SJSA1 (cell line): ENCODE data around the gene NR6A1. TPM values are rescaled to one million over a fixed set of nuclear protein-coding genes. Genes with fewer than 3 reads are reported as not detected.

Experiments
- DNase-seq, 2 experiments: peaks; one replicate each; pipeline ENCODE4 v3.0.0-alpha.2; 2015 to 2020; ENCODE audit warnings: low spot score in 2 of 2, low read depth in 1 of 2
- H3K27ac ChIP-seq: fragments of 250-450 bp; sonication (Bioruptor Pico); 2 replicates; pipeline ENCODE4 v1.5.1; 2020; ENCODE audit warnings: mild to moderate bottlenecking, moderate library complexity
- H3K27me3 ChIP-seq: fragments of 250-450 bp; sonication (Bioruptor Pico); replicated peaks from 2 replicates; pipeline ENCODE4 v1.5.1; 2020; ENCODE audit warnings: mild to moderate bottlenecking, moderate library complexity
- H3K36me3 ChIP-seq: fragments of 250-450 bp; sonication (Bioruptor Pico); 2 replicates; pipeline ENCODE4 v1.5.1; 2020; ENCODE audit warnings: mild to moderate bottlenecking
- H3K4me1 ChIP-seq: fragments of 250-450 bp; sonication (Bioruptor Pico); replicated peaks from 2 replicates; pipeline ENCODE4 v1.6.1; 2021; ENCODE audit warnings: mild to moderate bottlenecking
- H3K4me3 ChIP-seq: fragments of 250-450 bp; sonication (Bioruptor Pico); 2 replicates; pipeline ENCODE4 v1.5.1; 2020; ENCODE audit warnings: mild to moderate bottlenecking
- H3K9me3 ChIP-seq: fragments of 250-450 bp; sonication (Bioruptor Pico); replicated peaks from 2 replicates; pipeline ENCODE4 v1.5.1; 2020; ENCODE audit warnings: mild to moderate bottlenecking
- total RNA-seq: library from RNA; depleted of rRNA; stranded (reverse); fragments of >200 nt; shearing (Covaris generic); gene quantifications from 2 replicates; pipeline ENCODE4 v1.2.3, GENCODE V29; 2014

NR6A1 gene
- total RNA-seq, 1 experiment from 2014 or later: 1.0 TPM

DNA sequence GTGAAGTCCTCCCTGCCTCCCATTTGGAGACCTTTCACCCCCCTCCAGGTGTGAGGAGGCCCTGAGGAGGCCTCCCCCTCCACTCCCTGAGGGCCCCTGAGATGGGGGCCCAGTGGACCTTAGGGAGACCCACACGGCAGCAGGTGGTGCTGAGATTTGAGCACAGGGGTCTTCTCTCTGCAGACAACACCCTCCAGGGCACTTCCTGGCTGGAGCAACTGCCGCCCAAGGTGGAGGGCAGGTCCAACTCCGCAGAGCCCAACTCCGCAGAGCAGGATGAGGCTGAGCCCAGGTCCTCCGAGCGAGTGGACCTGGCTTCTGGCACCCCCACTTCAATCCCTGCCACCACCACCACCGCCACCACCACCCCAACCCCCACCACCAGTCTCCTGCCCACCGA is 32.8 kb upstream of the NR6A1 start:
- Histone ChIP-seq H3K9me3 (no peaks in the 10 kb centered on the region), H3K4me1 (no peaks in the 10 kb centered on the region), H3K4me3 (no peak overlapping the region), H3K36me3 (no peaks in the 10 kb centered on the region), H3K27ac (no peak overlapping the region), H3K27me3 (no peaks in the 10 kb centered on the region)
- no peak for DNase-seq

DNA sequence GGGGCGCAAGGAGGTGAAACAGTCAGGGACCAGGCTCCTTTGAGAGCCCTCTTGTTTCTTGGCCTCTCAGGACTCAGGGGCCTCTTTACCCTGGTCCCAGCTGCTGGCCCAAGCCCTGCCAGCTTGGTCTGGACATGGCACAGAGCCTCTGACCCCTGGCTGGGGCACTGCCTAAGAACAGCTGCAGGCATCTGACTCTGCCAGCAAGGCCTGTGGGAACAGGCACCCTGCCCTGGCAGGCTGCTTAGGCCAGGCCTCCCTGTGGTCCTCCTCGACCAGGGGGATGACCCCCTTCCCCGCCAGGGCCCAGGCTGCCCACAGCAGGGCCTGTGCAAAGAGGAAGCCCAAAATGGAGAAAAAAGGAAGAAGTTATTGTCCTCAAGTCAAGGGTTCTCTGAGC is 31.3 kb upstream of the NR6A1 start:
- no peak for DNase-seq
- Histone ChIP-seq H3K27ac (no peak overlapping the region), H3K27me3 (no peaks in the 10 kb centered on the region)

DNA sequence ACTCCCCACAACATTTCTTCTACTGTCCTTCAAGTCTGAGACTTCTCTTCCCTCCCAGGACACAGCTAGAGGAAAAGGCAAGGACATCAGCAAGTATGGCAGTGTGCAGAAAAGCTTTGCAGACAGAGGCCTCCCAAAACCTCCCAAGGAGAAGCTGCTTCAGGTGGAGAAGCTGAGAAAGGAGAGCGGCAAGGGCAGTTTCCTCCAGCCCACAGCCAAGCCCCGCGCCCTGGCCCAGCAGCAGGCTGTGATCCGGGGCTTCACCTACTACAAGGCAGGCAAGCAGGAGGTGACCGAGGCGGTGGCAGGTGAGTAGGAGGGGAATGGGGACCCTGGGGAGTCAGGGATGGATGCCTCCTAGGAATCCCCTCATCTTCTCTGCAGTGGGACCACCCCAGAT is 30.2 kb upstream of the NR6A1 start:
- H3K4me1 ChIP-seq: no peaks in the 10 kb centered on the region
- H3K27ac ChIP-seq: no peak overlapping the region
- no peak overlapping the region for H3K4me3 ChIP-seq
- no peaks in the 10 kb centered on the region for H3K27me3 ChIP-seq
- DNase-seq: no peak
- no peaks in the 10 kb centered on the region for H3K36me3 ChIP-seq
- no peaks in the 10 kb centered on the region for H3K9me3 ChIP-seq

More for the DNA sequence above, 31.3 kb upstream of the NR6A1 start:
- Histone ChIP-seq H3K36me3 (no peaks in the 10 kb centered on the region), H3K4me1 (no peaks in the 10 kb centered on the region), H3K9me3 (no peaks in the 10 kb centered on the region), H3K4me3 (no peak overlapping the region)

DNA sequence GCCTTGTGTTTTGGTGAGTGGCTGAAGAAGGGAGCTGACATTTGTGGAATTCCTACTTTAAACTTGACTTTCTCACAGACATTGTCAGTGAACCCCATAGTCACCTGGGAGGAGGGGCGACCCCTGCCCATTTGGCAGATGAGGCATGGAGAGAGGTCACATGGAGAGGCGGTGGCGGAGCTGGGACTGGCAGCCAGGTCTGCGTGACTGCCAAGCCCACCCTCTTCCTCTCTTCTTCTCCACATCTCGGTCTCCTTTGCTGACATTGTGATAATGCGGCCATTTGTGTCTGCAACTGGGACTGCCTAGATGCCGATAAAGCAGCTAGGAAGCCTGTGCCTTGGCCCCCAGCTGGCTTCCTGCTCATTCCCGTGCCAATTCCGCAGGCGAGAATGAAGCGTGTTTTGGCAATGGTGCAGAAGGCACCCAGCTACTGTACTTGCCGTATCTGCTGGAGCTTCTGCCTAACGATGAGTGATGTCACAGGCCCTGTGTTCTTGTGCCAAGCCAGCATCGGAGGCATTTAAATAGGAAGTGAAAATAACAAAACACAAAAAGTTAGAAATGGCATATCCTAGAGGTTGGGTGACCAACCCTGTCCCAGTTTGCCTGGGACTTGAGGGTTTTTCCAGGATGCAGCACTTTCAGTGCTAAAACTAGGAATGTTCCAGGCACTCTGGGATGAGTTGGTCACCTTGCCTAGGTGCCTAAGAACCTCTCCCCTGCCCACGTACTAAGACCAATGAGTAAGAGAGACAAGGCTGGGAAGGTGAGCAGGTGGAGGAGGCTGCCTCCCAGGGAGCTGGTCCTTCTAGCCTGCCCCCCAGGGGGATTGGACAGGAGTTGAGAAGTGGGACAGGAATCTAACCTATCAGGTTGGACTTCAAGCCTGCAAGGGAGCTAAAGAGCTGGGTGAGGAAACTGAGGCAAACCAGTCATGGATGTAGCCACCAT is 29.5 kb upstream of the NR6A1 start:
- H3K27me3 ChIP-seq: no peaks in the 10 kb centered on the region
- H3K27ac ChIP-seq: no peak overlapping the region
- DNase-seq: no peak
- H3K4me3 ChIP-seq: no peak overlapping the region
- H3K4me1 ChIP-seq: no peaks in the 10 kb centered on the region
- H3K9me3 ChIP-seq: no peaks in the 10 kb centered on the region
- no peaks in the 10 kb centered on the region for H3K36me3 ChIP-seq

DNA sequence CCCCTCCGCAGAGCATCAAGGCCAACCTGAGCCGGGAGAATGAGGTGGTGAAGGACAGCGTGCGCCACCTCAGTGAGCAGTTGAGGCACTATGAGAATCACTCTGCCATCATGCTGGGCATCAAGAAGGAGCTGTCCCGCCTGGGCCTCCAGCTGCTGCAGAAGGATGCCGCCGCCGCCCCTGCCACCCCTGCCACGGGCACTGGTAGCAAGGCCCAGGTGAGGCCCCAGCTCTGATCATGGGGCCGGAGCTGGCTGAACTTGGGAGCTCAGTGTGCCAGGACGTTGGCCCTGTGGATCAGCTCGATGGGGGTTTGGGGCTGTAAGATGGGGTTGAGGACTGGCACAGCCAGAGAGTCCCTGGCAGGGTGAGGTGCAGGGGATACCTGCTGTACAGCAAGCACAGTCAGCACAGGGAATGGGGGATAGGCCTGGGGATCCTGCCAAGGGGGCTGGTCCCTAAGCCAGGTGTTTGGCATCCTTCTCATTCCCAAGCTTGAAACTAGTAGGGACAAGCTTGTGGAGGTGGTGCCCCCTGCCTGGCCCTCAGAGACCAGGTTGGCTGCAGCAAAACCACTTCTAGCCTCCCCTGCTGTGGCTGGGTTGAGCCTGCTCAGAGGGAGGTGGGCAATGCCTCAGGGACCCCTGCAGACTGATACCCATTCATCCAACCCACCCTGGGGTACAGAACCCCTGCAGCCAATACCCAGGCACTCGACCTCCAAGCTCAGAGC is 28.3 kb upstream of the NR6A1 start:
- DNase-seq: no peak
- no peaks in the 10 kb centered on the region for H3K27me3 ChIP-seq
- H3K4me3 ChIP-seq: no peak overlapping the region
- no peak overlapping the region for H3K27ac ChIP-seq
- H3K4me1 ChIP-seq: no peaks in the 10 kb centered on the region
- H3K36me3 ChIP-seq: no peaks in the 10 kb centered on the region
- H3K9me3 ChIP-seq: no peaks in the 10 kb centered on the region

DNA sequence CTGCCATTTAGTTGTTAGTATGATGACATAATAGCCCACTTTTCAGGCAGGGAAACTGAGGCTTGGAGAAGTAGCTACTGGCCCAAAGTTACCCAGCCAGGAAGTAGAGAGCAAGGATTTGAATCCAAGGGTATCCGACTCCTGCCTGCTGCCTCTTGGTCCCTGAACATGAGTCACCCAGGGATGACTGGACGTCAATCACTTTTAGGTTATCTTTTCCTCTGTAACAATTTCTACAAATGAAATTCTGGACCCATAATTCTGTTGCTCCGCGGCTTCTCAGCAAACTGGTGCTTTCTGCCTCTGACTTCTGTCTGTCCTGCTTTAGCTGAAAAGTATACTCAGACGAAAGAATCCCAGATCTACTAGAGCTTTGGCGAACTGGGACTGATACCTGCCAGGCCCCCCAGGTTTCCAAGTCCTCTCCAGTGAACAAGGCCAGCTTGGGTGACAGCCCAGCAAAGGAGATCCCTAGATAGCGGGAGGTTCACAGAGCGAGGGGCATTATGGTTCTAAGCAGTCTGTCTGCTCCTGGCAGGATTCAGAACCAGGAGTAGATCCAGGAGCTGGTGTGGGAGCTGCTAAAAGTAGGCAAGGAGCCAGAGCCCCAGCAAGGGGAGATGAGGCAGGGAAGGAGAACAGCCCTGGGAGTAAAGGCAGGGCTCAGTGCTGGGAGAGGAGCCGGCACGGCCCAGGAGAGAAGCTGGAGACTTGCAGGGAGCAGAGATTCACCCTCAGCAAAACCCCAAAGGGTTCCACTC is 26.4 kb upstream of the NR6A1 start:
- H3K36me3 ChIP-seq: no peaks in the 10 kb centered on the region
- no peak overlapping the region for H3K27ac ChIP-seq
- no peaks in the 10 kb centered on the region for H3K27me3 ChIP-seq
- no peaks in the 10 kb centered on the region for H3K9me3 ChIP-seq
- H3K4me1 ChIP-seq: no peaks in the 10 kb centered on the region
- H3K4me3 ChIP-seq: no peak overlapping the region
- DNase-seq: no peak

DNA sequence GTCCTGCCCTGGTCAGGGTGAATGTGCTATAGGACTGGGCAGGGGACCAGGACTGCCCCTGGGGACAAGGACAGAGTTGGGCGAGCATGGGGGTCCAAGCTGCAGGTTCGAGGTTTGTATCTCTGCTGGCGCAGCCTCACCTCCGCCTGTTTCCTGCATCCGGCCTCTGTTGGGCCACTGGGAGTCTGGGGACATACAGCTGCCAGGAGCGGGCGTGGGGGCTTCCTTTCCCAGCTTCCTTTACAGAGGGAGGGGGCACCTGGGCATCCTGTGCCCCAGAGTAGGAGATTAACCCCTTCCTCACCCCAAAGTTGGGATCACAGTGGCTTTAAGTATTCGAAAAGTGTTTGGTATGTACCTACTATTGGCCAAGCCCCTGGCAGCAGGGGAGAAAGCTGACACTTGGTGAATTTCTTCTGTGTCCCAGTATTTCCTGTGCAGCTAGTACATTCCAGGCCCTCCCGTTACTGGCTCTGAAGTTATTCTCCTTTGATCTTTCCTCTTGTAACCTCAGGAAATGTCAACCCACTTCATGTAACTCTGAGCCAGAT is 24.8 kb upstream of the NR6A1 start:
- Histone ChIP-seq H3K4me1 (no peaks in the 10 kb centered on the region), H3K4me3 (no peak overlapping the region), H3K36me3 (no peaks in the 10 kb centered on the region), H3K27me3 (no peaks in the 10 kb centered on the region), H3K27ac (no peak overlapping the region), H3K9me3 (no peaks in the 10 kb centered on the region)
- DNase-seq: no peak

DNA sequence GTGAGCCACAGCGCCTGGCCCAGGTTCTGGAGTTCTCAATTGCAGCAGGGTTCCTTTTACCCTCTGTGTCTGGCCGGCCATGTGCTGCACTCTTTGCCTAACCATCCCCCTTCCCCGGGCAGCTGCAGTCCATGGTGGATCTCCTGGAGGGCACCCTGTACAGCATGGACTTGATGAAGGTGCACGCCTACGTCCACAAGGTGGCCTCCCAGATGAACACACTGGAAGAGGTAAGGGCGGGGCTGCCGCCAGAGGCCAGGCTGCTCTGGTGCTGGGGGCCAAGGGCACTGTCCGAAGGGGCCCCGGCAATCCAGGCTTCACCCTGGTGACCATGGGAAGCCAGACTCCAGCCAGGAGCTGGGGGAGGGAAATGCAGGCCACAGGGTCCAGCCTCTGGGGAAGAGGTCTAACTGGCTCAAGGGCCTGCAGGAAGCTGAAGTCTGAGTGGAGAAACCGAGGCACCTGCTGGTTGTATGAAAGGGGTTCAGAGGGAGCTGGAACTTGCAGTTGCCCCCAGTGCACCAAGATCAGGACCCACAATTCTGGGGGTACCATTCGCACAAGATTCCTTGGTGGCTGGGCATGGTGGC is 23.9 kb upstream of the NR6A1 start:
- Histone ChIP-seq H3K27me3 (no peaks in the 10 kb centered on the region), H3K27ac (no peak overlapping the region), H3K4me1 (no peaks in the 10 kb centered on the region), H3K9me3 (no peaks in the 10 kb centered on the region), H3K36me3 (no peaks in the 10 kb centered on the region), H3K4me3 (no peak overlapping the region)
- no peak for DNase-seq

DNA sequence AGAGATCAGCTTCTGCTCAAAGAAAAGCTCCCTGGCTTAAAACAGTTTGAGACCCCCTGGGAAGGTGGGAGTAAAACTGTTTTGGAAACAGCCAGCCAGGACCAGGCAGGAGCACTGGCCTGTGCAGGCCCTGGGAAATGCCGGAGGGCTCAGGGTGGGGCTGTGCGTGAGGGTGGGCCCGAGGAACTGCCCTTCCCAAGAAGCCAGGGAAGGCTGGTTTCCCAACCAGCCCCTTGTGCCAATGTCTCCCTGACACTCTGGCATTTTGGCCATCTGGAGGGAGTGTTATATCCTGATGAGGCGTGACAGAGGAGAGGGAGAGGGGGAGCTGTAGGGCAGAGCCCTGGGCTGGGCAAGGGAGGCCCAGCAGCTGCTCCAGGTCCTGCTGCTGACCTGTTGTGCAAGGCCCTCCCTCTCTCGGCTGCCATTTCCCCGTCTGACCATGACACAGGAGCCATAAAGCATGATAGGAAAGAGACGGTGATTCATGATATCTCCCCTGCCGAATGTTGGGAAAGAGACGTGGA is 22.0 kb upstream of the NR6A1 start:
- no peaks in the 10 kb centered on the region for H3K36me3 ChIP-seq
- H3K4me3 ChIP-seq: no peak overlapping the region
- H3K27me3 ChIP-seq: no peaks in the 10 kb centered on the region
- DNase-seq: no peak
- H3K4me1 ChIP-seq: no peaks in the 10 kb centered on the region
- no peaks in the 10 kb centered on the region for H3K9me3 ChIP-seq
- no peak overlapping the region for H3K27ac ChIP-seq

DNA sequence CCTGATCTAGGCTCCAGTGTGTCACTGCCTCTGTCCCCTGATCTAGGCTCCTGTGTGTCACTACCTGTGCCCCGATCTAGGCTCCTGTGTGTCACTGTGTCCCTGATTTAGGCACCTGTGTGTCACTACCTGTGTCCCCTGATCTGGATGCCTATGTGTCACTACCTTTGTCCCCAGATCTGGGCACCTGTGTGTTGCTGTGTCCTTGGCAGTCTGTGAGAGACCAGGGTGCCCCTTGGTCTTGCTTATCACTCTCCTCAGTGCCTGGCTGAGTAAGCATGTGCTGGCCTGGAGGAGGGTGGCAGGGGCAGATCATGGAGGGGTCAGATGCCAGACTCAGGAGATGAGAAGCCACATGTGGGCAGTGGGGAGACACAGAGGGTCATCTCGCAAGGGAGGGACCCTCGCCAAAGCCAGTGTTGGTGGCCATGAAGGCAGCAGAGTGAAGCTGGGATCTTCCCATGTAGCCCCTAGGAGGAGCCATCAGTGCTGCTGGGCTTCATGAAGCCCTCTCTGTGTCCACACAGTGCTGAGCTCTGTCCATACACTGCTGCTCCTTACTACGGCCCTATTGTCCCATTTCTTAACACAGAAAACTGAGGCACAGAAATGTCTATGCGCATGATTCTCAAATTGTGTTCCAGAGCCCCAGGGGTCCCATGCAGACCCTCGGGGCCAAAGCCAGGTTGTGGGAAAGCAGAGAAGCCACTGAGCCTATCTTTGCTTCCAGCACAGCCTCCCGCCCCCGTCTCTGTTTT is 21.3 kb upstream of the NR6A1 start:
- H3K27me3 ChIP-seq: no peaks in the 10 kb centered on the region
- H3K27ac ChIP-seq: no peak overlapping the region
- H3K36me3 ChIP-seq: no peaks in the 10 kb centered on the region
- no peaks in the 10 kb centered on the region for H3K9me3 ChIP-seq
- DNase-seq: no peak
- no peaks in the 10 kb centered on the region for H3K4me1 ChIP-seq
- no peak overlapping the region for H3K4me3 ChIP-seq

DNA sequence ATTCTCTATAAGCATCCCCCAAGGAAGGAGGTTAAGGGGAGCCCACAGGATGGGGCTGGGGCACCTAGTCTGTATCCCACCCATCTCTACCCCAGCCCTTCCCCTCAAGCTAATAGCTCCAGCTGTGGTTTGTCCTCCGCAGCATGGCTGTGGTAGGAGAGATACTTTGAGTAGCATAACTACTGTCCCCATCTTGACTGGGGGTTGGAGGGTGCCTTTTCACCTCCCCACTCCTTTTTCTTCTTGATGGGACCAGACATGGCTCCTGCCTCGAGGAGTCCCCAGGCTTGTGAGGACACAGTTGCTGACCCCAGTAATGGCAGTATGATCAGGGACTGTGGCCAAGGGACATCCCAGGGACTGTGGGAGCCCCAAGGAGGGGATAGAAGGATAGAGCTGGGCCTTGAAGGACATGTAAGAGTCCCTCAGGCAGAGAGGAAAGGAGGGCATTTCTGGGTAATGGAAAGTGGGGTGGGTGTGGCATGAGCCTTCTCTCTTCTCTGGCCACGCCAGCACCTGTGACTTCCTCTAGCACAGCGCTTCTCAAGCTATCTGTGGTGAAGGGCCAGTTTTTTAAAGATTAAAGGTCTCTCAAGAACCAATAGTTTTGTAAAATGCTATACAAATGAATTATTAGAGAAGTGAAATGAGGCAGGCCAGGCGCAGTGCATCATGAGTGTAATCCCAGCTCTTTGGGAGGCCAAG is 19.8 kb upstream of the NR6A1 start:
- Histone ChIP-seq H3K9me3 (no peaks in the 10 kb centered on the region), H3K4me3 (no peak overlapping the region), H3K4me1 (no peaks in the 10 kb centered on the region), H3K27ac (no peak overlapping the region), H3K27me3 (no peaks in the 10 kb centered on the region), H3K36me3 (no peaks in the 10 kb centered on the region)
- no peak for DNase-seq

DNA sequence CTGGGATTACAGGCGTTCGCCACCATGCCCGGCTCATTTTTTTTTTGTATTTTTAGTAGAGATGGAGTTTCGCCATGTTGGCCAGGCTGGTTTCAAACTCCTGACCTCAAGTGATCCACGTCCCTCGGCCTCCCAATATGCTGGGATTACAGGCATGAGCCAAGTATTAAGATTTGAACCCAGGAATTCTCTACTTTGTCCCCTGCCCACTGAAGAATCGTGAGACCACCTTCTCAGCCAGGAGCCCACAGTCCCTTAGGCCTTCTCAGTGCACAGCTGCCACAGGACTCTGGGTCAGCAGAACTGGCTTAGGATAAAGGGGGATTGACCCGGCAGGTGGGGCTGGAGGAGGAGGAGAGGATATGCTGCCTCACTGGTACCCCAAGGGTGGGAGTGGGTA is 19.2 kb upstream of the NR6A1 start:
- no peak overlapping the region for H3K27ac ChIP-seq
- DNase-seq: no peak
- no peaks in the 10 kb centered on the region for H3K36me3 ChIP-seq
- H3K27me3 ChIP-seq: no peaks in the 10 kb centered on the region
- H3K9me3 ChIP-seq: no peaks in the 10 kb centered on the region
- no peak overlapping the region for H3K4me3 ChIP-seq
- H3K4me1 ChIP-seq: no peaks in the 10 kb centered on the region
